Measurements from ENCODE around the gene BCAP29. TPM values are rescaled to one million over a fixed set of nuclear protein-coding genes. Genes with fewer than 3 reads are reported as not detected.
A peak's percentile ranks its signal among the peaks of the same experiment; 100 is the strongest.

BCAP29 gene
- total and polyA plus RNA-seq, 9 of the 15 experiments (the other 6 are each of a cell fraction or from before 2014, with no cell fraction given), result 63.4 to 137 (median 79.7) TPM

DNA sequence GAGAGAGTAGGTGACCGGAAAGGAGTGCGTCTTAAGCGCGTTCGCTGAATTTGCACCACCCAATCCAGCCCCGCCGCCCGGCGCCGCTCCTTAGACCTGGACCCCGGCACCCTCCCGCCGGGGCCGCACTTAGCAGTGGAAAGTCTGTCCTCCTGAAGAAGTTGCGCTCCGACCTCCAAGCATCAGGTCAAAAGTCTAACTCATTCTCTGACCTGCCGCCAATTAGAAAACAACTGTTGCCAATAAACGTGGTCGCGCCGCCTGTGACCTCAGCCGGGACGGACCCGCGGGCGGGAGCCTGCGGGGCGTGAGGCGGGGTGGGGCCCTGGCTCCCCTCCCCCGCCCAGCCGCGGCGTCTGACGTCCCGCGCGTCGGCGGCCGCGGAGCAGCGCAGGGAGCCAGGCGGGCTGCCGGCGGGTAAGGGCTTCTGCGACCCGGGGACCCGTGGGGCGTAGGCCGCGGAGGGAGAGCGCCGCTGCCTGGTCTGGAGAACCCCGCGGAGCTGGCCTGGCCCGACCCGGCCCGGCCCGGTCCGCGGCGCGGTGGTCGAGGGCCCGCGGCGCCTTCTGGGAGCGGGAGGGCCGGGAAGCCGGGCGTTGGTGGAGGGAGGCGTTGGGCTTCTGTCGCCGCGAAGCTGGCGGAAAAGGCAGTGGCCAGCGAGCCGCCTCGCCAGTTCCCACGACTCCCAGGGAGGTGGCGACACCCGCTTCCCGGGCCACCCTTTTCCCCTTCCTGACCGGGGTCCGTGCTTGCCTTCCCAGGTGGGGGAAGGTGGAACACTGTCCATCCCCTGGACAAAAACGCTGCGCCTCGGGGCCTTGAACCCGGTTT is at the start of gene BCAP29 (continued):
- peak; percentile 92 for TF ChIP-seq U2AF1 (optimal IDR thresholded peaks at IDR 0.05; ENCODE audit: low read depth, low read length)
- peak; percentile 36; the same call in 1 of the 2 replicates for TF ChIP-seq MAFK (IDR thresholded peaks at IDR 0.05; ENCODE audit: low read length)
- TF ChIP-seq TCF7L2 (IDR thresholded peaks at IDR 0.05; ENCODE audit: low read depth, low read length), result no peak
- peak; percentile 86 for TF ChIP-seq SIN3B (IDR thresholded peaks at IDR 0.05; ENCODE audit: low read depth)
- peak; percentile 53; the same call in 1 of the 2 replicates for TF ChIP-seq PHF21A (IDR thresholded peaks at IDR 0.05; ENCODE audit: borderline replicate concordance, low read depth)
- TF ChIP-seq, protein P1, sequence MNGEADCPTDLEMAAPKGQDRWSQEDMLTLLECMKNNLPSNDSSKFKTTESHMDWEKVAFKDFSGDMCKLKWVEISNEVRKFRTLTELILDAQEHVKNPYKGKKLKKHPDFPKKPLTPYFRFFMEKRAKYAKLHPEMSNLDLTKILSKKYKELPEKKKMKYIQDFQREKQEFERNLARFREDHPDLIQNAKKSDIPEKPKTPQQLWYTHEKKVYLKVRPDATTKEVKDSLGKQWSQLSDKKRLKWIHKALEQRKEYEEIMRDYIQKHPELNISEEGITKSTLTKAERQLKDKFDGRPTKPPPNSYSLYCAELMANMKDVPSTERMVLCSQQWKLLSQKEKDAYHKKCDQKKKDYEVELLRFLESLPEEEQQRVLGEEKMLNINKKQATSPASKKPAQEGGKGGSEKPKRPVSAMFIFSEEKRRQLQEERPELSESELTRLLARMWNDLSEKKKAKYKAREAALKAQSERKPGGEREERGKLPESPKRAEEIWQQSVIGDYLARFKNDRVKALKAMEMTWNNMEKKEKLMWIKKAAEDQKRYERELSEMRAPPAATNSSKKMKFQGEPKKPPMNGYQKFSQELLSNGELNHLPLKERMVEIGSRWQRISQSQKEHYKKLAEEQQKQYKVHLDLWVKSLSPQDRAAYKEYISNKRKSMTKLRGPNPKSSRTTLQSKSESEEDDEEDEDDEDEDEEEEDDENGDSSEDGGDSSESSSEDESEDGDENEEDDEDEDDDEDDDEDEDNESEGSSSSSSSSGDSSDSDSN (IDR thresholded peaks at IDR 0.05; ENCODE audit: borderline replicate concordance in 1 of 2, low read depth in 2 of 2, low read length in 2 of 2), result peak; percentile 85 to 96; a peak in 3 of 4 replicates
- no peak for TF ChIP-seq MYBL2 (IDR thresholded peaks at IDR 0.05; ENCODE audit: low read depth)
- no peak for TF ChIP-seq MYBL2 (CRISPR knock-in tag; IDR thresholded peaks at IDR 0.05; ENCODE audit: borderline replicate concordance)
- TF ChIP-seq, protein P2, sequence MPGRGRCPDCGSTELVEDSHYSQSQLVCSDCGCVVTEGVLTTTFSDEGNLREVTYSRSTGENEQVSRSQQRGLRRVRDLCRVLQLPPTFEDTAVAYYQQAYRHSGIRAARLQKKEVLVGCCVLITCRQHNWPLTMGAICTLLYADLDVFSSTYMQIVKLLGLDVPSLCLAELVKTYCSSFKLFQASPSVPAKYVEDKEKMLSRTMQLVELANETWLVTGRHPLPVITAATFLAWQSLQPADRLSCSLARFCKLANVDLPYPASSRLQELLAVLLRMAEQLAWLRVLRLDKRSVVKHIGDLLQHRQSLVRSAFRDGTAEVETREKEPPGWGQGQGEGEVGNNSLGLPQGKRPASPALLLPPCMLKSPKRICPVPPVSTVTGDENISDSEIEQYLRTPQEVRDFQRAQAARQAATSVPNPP (IDR thresholded peaks at IDR 0.05; ENCODE audit: borderline replicate concordance, insufficient read depth, insufficient read length), result no peak
- TF ChIP-seq JUN (IDR thresholded peaks at IDR 0.05; ENCODE audit: borderline replicate concordance, low read depth, low read length), result peak; percentile 60; the same call in 1 of the 2 replicates
- TF ChIP-seq JUN (CRISPR knock-in tag; IDR thresholded peaks at IDR 0.05; ENCODE audit: borderline replicate concordance), result no peak
- TF ChIP-seq ZNF395 (CRISPR knock-in tag; IDR thresholded peaks at IDR 0.05), result peak; percentile 55
- no peak for TF ChIP-seq ZNF586 (CRISPR knock-in tag; conservative IDR thresholded peaks at IDR 0.05)
- peak; percentile 83 for TF ChIP-seq TAF1 (IDR thresholded peaks at IDR 0.05; ENCODE audit: control insufficient read depth, extremely low read depth, insufficient read depth, low read length, severe bottlenecking)
- peak; percentile 15; the same call in 1 of the 2 replicates for TF ChIP-seq ZNF436 (CRISPR knock-in tag; IDR thresholded peaks at IDR 0.05)
- TF ChIP-seq ZNF280B (CRISPR knock-in tag; IDR thresholded peaks at IDR 0.05), result no peak
- TF ChIP-seq RAD21 (CRISPR knock-in tag; conservative IDR thresholded peaks at IDR 0.05 in 1 of 2, IDR thresholded peaks at IDR 0.05 in 1 of 2), result peak; percentile 63 to 65
- no peak for TF ChIP-seq HDAC3 (IDR thresholded peaks at IDR 0.05; ENCODE audit: borderline replicate concordance, partially characterized antibody)
- peak; percentile 70 for TF ChIP-seq CHD2 (IDR thresholded peaks at IDR 0.05; ENCODE audit: low read depth, low read length)
- TF ChIP-seq SAFB2 (IDR thresholded peaks at IDR 0.05; ENCODE audit: borderline replicate concordance, low read depth, low read length, severe bottlenecking), result no peak
